Measurements from ENCODE around the gene TNFRSF1A. TPM values are rescaled to one million over a fixed set of nuclear protein-coding genes. Genes with fewer than 3 reads are reported as not detected.

The TNFRSF1A gene
- total RNA-seq, 1 experiment from 2014 or later, result 125 TPM

DNA sequence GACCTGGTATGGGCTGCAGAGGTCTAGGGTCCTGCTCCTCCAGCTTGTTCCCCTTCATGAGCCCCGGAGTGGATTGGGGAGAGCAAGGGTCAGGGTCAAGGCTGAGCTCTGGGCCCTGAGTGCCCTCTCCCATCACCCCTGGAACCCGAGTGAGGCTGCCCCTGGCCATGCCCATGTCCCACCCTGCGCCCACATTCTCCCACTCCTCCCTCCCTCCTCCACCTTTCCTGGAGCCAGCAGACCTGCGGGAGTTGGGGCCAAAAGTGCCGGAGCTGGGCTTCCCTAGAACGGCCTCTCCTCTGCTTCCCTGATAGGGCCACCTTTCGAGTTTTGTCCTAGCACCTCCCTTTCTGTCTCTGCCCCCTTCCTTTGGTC is 32.9 kb upstream of the TNFRSF1A start:
- DNase-seq (ENCODE audit: low read depth), result no peak

DNA sequence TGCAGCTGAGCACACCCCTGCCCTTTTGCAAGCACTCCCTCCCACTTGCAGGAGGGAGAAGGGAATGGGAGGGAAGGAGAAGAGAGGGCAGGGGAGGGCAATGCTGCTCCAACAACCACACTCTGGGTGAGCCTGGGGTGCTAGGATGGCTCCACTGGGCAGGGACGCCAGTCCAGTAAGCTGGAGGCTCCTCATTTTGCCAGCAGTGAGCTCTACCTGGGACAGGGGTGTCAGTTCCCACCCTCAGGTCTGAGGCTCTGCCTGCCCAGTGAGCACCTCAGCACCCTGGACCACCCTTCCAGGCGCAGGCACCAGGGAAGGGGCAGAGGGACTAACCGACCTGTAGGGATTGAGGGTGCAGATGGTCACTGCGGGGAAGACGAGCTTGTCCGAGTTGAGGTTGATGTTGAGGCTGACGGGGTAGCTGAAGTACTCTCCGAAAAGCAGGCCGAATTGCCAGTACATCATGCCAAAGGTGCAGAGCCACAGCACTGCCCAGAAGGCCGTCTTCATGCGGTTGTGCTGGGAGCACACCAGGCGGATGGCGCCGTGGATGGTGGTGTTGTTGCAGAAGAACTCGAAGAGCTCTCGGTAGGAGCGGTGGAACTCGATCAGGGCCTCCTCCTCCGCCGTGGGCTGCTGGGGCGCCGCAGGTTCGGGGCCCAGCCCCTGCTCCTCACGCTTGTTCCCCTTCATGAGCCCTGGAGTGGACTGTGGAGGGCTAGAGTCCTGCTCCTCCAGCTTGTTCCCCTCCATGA is 32.3 kb upstream of the TNFRSF1A start:
- DNase-seq (ENCODE audit: low read depth), result no peak

DNA sequence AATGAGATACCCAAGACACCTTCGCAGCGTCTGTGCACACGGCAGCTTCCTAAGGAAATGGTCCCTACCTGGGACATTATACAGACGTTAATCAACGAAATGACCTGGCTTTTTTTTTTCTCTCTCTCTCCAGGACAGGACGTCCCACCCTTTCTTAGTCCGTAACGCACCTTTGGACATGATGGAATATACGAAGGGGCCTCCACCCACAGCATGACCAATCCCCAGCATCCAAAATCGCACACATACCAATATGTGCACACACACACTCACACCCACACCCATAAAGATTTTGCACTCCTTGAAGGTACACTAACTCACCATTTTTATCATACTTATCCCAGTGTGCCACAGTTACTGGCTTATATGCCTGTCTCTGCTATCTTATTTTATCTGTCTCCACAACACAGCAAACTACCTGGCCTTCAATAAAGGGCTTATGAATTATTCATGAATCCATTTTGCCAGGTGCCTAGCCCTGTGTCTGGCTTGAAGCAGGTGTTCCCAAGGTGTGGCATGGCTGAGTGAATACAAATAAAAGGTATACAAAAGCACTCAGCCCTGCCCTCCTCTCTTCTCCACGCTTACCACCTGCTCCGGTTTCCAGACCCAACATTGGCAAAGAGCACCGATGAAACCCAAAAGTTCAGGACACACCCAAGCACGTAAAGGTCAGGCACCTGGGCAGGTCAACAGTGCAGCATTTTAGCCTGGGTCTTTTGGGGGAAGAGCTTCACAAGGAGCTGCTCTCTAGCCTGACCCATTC is 31.3 kb upstream of the TNFRSF1A start:
- DNase-seq (ENCODE audit: low read depth), result no peak

DNA sequence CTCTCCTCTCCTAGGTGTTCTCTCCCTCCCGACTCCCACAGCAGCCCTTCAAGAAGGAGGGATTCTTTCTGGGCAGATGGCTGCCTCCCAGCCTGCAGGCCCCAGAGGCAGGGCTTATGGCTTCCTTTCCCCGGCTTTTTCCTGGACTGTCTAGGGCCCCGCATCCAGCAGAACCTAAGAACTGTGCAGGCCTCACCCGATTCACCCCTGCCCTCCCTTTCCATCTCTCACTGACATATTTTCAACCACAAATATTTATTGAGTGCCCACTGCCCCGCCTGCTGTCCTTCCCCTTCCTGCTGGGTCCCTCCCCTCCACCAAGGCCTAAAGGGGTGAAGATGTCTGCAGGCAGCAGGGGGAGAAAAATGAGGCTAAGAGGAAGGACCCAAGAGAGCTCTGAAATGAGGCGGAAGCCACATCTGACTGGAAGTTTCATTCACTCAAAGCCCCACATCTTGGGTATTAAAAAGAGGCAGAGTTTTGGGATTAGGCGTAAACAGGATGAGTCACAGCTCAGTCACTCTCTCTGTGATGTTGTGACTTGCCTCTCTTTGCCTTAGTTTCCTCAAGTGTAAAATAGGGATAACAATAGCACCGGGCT is 30.6 kb upstream of the TNFRSF1A start:
- DNase-seq (ENCODE audit: low read depth), result peak; percentile 91

DNA sequence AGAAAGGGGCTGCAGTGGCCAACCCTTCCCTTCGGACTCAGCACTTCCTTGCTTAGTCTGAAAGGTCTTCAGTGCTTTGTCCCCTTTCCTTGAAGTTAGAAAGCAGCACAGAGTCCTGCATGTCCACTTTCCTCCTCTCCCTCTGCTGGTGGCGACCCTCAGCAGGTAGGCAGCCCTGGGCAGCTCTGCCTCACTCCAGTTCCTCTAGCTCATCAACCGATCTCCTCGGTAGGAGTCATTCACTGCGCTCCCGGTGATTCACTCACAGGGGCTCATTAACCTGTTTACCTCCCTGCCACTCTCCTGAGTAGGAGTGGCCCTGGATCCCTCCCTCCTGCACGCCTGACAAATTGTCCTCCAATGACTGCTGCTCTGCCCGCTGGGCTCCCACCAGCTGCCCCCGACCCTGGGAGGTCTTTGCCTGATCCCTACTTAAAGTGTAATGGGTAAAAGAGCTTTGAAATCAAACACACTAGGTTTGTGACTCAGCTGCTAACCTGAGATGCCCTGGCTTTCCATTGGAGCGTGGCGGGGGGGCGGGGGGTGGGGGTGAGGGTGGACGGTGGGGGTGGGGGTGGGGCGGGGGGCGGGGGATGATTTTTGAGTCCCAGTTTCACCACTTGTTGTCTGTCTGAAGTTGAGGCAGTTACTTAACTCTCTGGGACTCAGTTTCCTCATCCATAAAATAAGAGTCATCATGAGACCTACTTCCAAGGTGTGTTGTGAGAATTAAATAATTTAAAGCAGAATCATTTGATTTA is 29.3 kb upstream of the TNFRSF1A start:
- DNase-seq (ENCODE audit: low read depth), result peak; percentile 97

DNA sequence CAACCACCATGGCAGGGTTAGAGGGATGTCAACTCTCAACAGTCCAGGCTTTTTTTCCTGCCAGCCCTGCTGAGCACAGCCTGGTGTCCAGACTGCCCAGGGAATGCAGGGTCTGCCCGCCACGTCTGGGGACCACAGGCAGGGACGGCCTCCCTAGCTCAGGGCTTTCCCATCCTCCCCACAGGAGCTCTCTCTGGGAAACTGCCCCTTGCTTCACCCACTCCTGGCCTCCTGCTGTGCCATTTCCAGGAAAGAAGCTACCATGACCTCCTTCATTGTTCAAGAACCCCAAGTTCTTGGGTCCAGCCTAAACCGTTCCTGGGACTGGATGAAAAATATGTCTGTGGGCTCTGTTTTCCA is 28.7 kb upstream of the TNFRSF1A start:
- peak; percentile 30 for DNase-seq (ENCODE audit: low read depth)

DNA sequence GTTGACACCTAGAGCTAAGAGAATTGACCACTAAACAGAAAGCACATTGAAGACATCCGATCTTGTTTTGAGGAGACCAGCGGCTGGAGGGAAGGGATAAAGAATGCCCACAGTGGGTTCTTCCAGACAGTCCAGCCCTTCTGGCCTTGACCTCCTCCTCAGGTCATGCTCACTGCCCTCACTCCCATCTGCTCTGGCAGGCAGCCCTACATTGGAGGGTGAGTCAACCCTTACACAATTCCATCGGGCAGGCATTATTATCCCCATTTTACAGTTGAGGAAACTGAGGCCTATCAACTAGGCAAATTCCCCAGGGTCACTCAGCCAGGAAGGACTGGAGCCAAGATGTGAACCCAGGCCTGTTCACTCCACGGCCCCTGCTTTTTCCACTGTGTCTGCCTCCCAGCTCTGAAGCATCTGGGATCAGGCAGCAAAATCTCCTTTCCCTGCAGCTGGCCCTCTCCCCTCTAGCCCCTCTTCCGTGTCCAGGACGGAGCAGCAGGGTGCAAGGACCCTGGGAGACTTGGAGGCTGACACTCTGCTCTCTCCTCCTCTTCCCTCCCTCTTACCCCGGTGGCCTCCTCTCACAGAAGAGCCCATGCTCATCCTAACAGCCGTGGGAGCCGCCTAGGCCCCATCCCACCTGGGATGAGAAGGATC is 28.2 kb upstream of the TNFRSF1A start:
- no peak for DNase-seq (ENCODE audit: low read depth)

DNA sequence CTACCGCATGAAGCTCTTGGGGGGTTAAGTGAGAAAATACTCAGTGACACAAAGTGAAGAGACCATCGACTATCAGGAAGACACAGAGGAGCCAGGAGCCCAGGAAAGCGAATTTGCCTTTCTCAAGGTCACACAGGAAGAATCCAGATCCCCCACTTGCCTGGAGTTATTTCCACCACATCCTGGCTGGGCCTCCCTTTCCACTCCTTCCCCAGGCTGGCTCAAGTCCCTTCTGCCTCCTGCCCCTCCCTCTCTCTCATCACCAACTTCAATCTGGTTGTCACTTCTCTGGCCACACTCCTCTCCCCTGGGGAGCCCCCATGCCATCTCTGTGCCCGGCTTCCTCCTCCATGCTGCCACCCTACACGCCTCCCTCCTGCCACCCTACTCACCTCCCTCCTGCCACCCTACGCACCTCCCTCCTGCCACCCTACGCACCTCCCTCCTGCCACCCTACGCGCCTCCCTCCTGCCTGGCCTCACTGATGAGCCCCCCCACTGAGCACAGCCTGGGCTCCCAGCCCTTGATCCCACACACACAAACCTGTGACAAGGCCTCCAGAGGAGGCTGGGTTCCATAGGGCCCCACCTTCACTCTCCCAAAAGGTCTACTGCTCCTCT is 27.1 kb upstream of the TNFRSF1A start:
- peak; percentile 30 for DNase-seq (ENCODE audit: low read depth)

DNA sequence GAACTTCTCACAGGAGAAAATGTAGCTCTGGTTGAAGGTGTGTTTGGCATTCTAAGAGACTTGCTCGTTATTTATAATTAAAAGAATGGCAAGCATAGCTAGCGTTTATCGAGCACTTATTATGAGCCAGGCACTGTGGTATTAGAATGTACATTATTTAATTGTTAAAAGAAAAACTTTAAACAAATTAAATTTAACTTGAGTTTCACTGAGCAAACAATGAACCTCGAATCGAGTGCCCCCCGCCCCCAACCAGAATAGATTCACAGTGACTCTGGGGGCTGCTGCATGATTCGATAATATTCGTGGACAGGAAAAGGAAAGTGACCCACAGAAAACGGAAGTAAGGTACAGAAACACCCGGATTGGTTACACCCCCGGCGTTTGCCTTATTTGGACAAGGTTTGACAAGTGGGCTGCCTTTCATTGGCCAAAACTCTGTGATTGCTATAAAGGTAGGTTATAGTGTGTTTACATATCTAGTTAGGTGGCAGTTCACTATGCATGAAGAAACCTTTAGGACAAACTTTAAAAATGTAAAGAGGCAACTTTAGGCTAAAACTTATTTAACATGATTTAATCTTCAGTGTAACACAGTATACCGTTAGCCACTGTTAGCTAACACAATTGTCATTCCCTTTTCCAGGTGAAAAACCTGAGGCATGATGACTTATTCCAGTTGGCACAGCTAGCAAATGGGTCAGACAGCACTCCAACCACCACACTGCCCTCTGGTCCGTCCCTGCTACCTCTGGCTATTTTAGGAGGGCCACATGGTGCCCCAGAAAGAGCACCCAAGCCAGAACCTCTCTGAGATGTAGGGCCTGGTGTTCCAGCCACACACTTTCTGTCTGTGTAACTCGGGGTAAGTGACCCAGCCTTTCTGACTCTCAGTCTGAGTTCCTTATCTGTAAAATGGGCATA is 26.4 kb upstream of the TNFRSF1A start:
- DNase-seq (ENCODE audit: low read depth), result peak; percentile 4

DNA sequence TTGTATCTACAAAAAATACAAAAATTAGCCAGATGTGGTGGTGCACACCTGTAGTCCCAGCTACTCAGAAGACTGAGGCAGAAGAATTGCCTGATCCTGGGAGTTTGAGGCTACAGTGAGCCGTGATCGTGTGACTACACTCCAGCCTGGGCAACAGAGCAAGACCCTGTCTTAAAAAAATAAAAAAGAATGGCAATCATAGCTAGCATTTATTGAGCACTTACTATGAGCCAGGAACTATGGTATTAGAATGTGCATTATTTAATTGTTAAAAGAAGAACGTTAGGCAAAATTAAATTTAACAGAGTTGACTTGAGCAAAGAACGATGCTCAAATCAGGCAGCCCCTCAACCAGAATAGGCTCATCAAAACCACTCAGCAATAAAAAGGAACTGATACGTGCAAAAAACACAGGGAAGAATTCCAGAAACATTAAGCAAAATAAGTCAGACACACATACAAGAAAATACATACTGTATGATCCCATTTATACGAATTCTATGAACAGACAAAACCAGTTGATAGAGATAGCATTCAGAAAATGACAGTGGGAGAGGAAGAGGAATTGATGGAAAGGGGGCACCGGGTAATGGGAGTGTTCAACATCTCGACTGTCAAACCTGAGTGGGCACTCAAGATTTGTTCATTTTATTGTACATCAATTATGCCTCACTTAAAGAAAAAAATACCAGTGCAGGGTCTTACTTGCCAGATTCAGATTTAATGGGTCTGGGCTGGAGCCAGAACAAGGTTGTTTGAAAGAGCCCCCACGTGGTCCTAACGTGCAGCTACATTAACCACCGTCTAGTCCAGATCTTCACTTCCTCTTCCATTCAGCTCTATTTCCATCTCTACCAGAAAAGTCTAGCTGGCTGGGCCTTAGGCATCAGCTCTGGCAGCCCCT is 25.4 kb upstream of the TNFRSF1A start:
- peak; percentile 45 for DNase-seq (ENCODE audit: low read depth)

DNA sequence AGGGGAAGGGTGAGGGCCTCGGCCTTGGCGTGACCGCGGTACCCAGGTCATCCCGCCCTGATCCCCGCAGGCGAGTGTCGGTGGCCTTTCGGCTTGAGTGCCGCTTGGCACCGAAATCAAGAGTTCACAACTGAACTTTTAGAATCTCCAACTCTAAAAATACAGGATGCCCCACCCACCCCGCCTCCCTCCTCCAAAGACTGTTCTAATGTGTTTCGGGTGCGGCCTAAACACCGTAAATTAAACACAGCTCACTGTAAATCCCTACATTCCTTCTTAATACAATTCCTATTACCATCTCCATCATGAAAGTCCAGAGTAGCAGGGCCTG is 22.1 kb upstream of the TNFRSF1A start:
- DNase-seq (ENCODE audit: low read depth), result no peak

DNA sequence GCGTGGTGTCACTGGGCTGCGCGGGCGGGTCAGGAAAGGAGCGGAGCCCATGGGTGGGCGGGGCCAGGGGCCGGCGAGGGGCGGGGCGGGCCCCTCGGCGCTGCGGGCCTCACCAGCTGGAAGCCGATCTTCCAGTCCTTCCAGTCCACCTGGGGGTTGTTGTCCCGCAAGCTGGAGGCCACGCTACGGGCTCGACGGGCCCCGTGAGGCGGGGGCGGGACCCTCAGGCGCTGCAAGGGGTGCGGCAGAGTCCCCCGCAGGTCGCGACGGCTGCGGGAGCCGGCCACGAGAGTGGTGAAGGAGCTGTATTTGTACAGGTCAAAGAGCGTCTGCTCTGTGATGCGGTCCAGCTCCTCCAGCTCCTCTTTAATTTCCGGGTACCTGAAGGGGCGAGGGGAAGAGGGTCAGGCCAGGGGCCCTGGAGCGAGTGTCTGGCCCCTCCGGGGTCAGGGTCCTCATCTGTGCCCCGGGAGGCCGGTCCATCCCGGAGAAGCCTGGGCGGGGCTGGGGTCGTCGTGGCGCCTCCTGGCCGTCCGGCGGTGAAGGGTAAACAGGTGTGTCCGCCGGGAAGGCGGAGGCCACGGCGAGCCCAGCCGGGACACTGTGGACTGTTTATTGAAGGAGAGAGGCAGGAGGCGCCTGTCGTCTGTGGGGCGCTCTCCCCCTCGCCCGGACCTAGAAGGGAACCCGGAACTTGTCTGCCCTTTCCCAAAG is 21.6 kb upstream of the TNFRSF1A start:
- DNase-seq (ENCODE audit: low read depth), result peak; percentile 27

DNA sequence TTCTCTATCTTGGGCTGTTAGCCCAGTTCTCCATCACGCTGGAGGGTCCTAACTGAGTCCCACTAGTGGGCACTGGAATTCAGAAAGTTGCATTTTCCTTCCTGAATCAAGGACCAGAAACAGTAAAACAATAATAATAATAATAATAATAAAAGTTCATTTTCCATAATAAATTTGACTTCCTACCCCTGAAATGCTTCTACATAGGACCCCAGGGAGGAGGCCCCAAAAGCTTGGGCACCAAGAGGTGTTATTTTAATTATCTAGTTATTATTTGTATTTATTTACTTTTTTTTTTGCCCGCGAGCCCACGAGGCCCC is 21.1 kb upstream of the TNFRSF1A start:
- DNase-seq (ENCODE audit: low read depth), result no peak

DNA sequence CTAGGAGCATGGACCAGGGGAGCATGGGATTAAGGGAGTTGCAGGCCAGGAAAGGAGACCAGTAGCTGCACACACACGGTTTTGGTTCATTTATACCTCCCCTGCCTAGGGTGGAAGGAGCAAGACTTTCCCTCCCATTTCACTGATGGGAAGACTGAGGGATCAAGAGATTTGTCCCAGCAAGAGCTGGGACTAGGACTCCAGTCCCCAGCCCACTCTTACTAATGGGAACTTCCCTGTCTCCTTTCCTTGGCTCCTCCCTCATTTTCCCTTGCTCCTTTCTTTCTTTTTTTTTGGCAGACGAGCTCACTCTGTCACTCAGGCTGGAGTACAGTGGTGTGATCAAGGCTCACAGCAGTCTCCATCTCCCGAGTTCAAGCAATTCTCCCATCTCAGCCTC is 20.5 kb upstream of the TNFRSF1A start:
- peak; percentile 18 for DNase-seq (ENCODE audit: low read depth)

DNA sequence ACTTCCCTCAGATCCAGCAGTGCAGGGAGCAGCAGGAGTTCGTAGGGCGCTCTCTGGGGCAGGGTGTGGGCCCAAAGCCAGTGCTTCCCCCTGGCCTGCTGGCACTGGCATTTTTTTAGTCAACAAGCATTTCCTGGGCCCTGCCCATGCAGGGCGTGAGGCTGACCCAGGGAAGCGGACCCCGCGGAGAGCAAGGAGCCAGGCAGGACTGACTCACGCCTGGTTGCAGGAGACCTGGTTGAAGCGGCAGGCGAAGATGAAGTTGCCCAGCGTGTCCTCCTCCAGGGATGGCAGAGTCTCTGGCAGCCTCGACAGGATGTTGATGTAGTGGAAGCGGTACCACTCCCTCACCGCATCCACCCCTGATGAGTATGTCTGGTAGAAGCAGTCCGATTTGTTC is 20.0 kb upstream of the TNFRSF1A start:
- peak; percentile 56 for DNase-seq (ENCODE audit: low read depth)

DNA sequence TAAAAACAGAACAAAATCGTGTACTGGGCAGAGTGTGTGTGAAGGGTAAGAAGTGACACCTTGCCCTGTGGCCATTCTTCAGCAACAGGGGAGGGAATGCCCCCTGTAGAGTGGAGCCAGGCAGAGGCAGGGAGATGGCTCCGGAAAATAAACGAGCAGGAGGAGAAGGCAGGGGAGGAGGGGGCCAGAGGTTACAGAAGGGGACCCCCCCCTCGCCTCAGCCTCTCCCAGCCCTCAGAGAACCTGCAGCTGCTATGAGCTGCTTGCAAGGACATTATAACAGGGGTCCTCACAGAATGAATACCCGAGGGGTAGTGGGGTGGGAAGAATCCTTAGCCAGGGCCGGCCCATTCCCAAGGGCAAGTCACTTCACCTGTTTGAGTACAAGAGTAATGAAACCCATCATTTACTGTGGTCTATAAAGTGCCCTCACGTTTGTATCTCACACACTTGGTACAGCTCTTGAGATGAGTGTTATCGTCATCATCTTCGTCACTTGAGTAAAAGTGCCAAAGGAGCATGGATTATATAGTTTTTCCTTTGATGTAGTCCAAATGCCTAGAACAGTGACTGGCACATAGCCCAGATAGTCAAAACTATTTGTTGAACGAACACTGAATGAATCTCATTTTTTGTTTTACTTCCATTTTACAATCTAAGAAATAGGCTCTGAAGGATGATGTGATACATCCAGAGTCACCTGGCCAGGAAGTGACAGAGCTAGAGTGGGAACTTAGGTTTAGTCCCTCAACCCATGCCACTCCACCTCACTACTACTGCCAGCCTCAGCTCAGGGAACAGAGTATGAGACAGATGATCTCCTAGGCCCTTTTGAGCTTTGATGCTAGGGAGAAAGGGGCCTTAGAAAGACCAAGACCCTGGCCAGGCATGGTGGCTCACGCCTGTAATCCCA is 19.0 kb upstream of the TNFRSF1A start:
- DNase-seq (ENCODE audit: low read depth), result no peak

DNA sequence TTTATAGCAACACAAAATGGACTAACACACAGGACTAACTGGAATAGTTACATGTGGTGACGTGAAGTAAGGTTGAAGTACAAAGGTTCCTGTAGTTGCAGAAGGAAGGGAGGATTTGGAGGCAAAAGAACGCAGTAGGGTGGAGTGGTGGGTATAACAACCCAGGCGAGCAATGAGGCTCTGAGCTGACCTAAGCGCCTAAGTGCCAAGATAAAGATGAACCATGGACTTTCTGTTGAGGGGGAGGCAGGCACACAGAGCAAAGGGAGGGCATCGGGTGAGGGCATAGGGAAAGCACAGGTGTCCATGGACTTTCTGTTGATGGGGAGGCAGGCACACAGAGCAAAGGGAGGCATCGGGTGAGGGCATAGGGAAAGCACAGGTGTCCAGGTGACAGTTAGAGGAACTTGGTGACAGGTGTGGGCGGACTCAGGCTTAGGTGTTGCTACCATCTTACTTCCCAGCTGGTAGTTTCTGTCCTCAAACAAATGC is 18.2 kb upstream of the TNFRSF1A start:
- no peak for DNase-seq (ENCODE audit: low read depth)

DNA sequence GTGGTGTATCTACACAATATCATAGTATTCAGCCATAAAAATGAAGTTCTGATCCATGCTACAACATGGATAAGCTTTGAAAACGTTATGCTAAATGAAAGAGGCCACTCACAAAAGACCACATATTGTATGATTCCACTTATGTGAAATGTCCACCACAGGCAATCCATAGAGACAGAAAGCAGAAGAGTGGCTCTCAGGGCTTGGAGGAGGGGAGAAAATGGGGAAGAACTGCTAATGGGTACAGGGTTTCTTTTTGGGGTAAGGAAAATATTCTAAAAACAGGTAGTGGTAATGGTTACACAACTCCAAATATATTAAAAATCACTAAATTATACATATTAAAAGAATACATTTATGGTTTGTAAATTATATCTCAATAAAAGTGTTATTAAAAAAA is 17.0 kb upstream of the TNFRSF1A start:
- DNase-seq (ENCODE audit: low read depth), result no peak

All from Daoy (cell line).